HCT116 (cell line): Measurements from ENCODE around the gene TFCP2L1. TPM values are rescaled to one million over a fixed set of nuclear protein-coding genes. Genes with fewer than 3 reads are reported as not detected.

Experiments
- ATAC-seq: fragments of 200-7000 bp; cut with Tn5 transposase; 2 replicates; pipeline ENCODE4 v1.9.1; 2020; ENCODE audit warnings: mild to moderate bottlenecking, moderate library complexity
- BruUV-seq: library from RNA; stranded (reverse); fragments of 400-500 nt; replicated peaks from 2 replicates; lab custom pipeline; 2021; lab: Mats Ljungman, UMichigan
- CTCF ChIA-PET: fragments of 300-600 bp; sonication (Branson Sonifier 250); formaldehyde crosslinking; loops from one replicate; lab custom pipeline; 2021; ENCODE audit warnings: antibody characterized with exemption; lab: Charles Lee
- POLR2A ChIA-PET: fragments of 300-600, 350-600 bp; sonication (Branson Sonifier 250); formaldehyde crosslinking; loops from one replicate; lab custom pipeline; 2021; ENCODE audit warnings: antibody characterized with exemption; lab: Charles Lee
- RAD21 ChIA-PET, 2 experiments: fragments of 300-600 bp; sonication (Branson Sonifier 250); formaldehyde crosslinking; loops; one replicate each; lab custom pipeline; 2023; ENCODE audit warnings: low total read pairs in 2 of 2; ENCODE audit not compliant: uncharacterized antibody in 2 of 2, unreplicated experiment in 2 of 2, low non-redundant PET in 1 of 2; lab: Charles Lee
- DNase-seq: peaks from one replicate; pipeline ENCODE4 v3.0.0-alpha.2; 2010; ENCODE audit warnings: low read depth, low spot score
- H2AFZ ChIP-seq: fragments of 200-600 bp; shearing (Covaris generic), sonication (generic); 2 replicates; pipeline ENCODE4 v1.6.1; 2017; ENCODE audit warnings: low read depth, mixed run types, mixed read lengths, antibody characterized with exemption, low read length; ENCODE audit not compliant: poor library complexity, severe bottlenecking
- H3K27ac ChIP-seq: 2 replicates; pipeline ENCODE4 v1.5.1; 2012; ENCODE audit warnings: low read depth, low read length
- H3K27me3 ChIP-seq: fragments of 200-600 bp; sonication (generic); 2 replicates; pipeline ENCODE4 v1.6.1; 2016; ENCODE audit warnings: mixed run types, low read length, mixed read lengths; ENCODE audit not compliant: insufficient read depth
- H3K36me3 ChIP-seq, 2 experiments: fragments of 200-500 bp in 1 of 2; fragments of 200-600 bp in 1 of 2; sonication (Bioruptor generic) in 1 of 2; sonication (generic) in 1 of 2; 2 replicates each; pipeline versions ENCODE4 v1.5.1 to v1.6.1; 2014 to 2016; ENCODE audit warnings: low read length in 2 of 2, inconsistent platforms in 1 of 2, mixed read lengths in 1 of 2, mixed run types in 1 of 2; ENCODE audit not compliant: insufficient read depth in 2 of 2, control insufficient read depth in 1 of 2
- H3K4me1 ChIP-seq, 2 experiments: fragments of 200-600 bp in 1 of 2; sonication (generic) in 1 of 2; 2 replicates each; pipeline versions ENCODE4 v1.5.1 to v1.6.1; 2012 to 2017; ENCODE audit warnings: low read length in 2 of 2, inconsistent platforms in 1 of 2, mild to moderate bottlenecking in 1 of 2, mixed read lengths in 1 of 2, mixed run types in 1 of 2, moderate library complexity in 1 of 2; ENCODE audit not compliant: insufficient read depth in 2 of 2, control insufficient read depth in 1 of 2
- H3K4me2 ChIP-seq: fragments of 200-600 bp; sonication (generic); 2 replicates; pipeline ENCODE4 v1.6.1; 2017; ENCODE audit warnings: mixed run types, low read length, mixed read lengths
- H3K4me3 ChIP-seq, 2 experiments: fragments of 200-600 bp in 1 of 2; sonication (generic) in 1 of 2; replicated peaks in 1 of 2; 2 replicates each; pipeline ENCODE4 v1.5.1; 2011 to 2016; ENCODE audit warnings: low read length in 2 of 2, control low read depth in 1 of 2, low read depth in 1 of 2, mild to moderate bottlenecking in 1 of 2, mixed read lengths in 1 of 2, mixed run types in 1 of 2
- H3K79me2 ChIP-seq: fragments of 200-600 bp; sonication (generic); 2 replicates; pipeline ENCODE4 v1.6.1; 2017; ENCODE audit warnings: mild to moderate bottlenecking, mixed run types, low read length, moderate library complexity, mixed read lengths; ENCODE audit not compliant: insufficient read depth
- H3K9ac ChIP-seq: fragments of 200-600 bp; sonication (generic); 2 replicates; pipeline ENCODE4 v1.6.1; 2016; ENCODE audit warnings: low read length, mixed read lengths
- H3K9me2 ChIP-seq: fragments of 200-600 bp; sonication (generic), shearing (Covaris generic); 2 replicates; pipeline ENCODE4 v1.6.1; 2017; ENCODE audit warnings: mixed run types, mild to moderate bottlenecking, moderate library complexity; ENCODE audit not compliant: insufficient read depth
- H3K9me3 ChIP-seq, 2 experiments: fragments of 200-500 bp in 1 of 2; fragments of 200-600 bp in 1 of 2; sonication (Bioruptor generic) in 1 of 2; sonication (generic) in 1 of 2; 2 replicates each; pipeline ENCODE4 v1.6.1; 2014 to 2017; ENCODE audit warnings: low read length in 2 of 2, mixed read lengths in 2 of 2, inconsistent platforms in 1 of 2, low read depth in 1 of 2, mild to moderate bottlenecking in 1 of 2, mixed run types in 1 of 2, moderate library complexity in 1 of 2; ENCODE audit not compliant: control insufficient read depth in 1 of 2, insufficient read depth in 1 of 2
- H4K20me1 ChIP-seq: fragments of 200-600 bp; sonication (generic), shearing (Covaris generic); 2 replicates; pipeline ENCODE4 v1.6.1; 2017; ENCODE audit warnings: mixed run types, mild to moderate bottlenecking, moderate library complexity; ENCODE audit not compliant: insufficient read depth
- CBX3 ChIP-seq: IDR thresholded peaks from 2 replicates; pipeline ENCODE4 v1.6.1; 2012; ENCODE audit warnings: low read depth
- CEBPB ChIP-seq: IDR thresholded peaks from 2 replicates; pipeline ENCODE4 v1.6.1; 2012; ENCODE audit warnings: low read depth
- ELF1 ChIP-seq: IDR thresholded peaks from 2 replicates; pipeline ENCODE4 v1.6.1; 2012; ENCODE audit warnings: low read depth, borderline replicate concordance
- EZH2 ChIP-seq: fragments of 200-600 bp; sonication (generic); IDR thresholded peaks from 2 replicates; pipeline ENCODE4 v1.6.1; 2017; ENCODE audit warnings: antibody characterized with exemption, mixed run types
- EZH2phosphoT487 ChIP-seq: fragments of 200-600 bp; IDR thresholded peaks from 2 replicates; pipeline ENCODE4 v1.6.1; 2018; ENCODE audit warnings: antibody characterized with exemption, borderline replicate concordance
- FOSL1 ChIP-seq: IDR thresholded peaks from 2 replicates; pipeline ENCODE4 v1.6.1; 2012; ENCODE audit warnings: low read depth
- POLR2A ChIP-seq: IDR thresholded peaks from 2 replicates; pipeline ENCODE4 v1.7.0; 2011; ENCODE audit warnings: borderline replicate concordance; ENCODE audit not compliant: insufficient read depth, insufficient read length; ENCODE audit errors: extremely low read depth
- POLR2AphosphoS5 ChIP-seq: IDR thresholded peaks from 2 replicates; pipeline ENCODE4 v1.6.1; 2011; ENCODE audit warnings: mild to moderate bottlenecking, low read depth, low read length, moderate library complexity
- RAD21 ChIP-seq: IDR thresholded peaks from 2 replicates; pipeline ENCODE4 v1.6.1; 2012; ENCODE audit warnings: low read depth, mild to moderate bottlenecking
- SIN3A ChIP-seq: IDR thresholded peaks from 2 replicates; pipeline ENCODE4 v1.6.1; 2012; ENCODE audit warnings: low read depth
- ZFX ChIP-seq: fragments of 450-650 bp; IDR thresholded peaks from 2 replicates; pipeline ENCODE4 v1.6.1; 2017
- ZNF274 ChIP-seq: fragments of 200-500 bp; sonication (Bioruptor generic); IDR thresholded peaks from 2 replicates; pipeline ENCODE4 v1.6.1; 2014; ENCODE audit warnings: mild to moderate bottlenecking, low read depth, low read length, inconsistent platforms
- intact Hi-C: fragments of 100-400 bp; cut with micrococcal nuclease; formaldehyde crosslinking; loops from 2 replicates; pipeline ENCODE4 v1.10.0; 2022
- total RNA-seq: library from RNA; stranded (reverse); gene quantifications from one replicate; pipeline ENCODE4 v1.2.1, GENCODE V29; 2021; ENCODE audit not compliant: unreplicated experiment
- TF ChIP-seq, protein P1 (sequence below), 3 experiments: fragments of 200-600 bp in 1 of 3; sonication (generic) in 1 of 3; IDR thresholded peaks in 2 of 3; conservative IDR thresholded peaks in 1 of 3; 2 replicates each; pipeline ENCODE4 v1.5.1; 2012 to 2017; ENCODE audit warnings: low read depth in 2 of 3, low read length in 2 of 3, antibody characterized with exemption in 1 of 3, borderline replicate concordance in 1 of 3, control low read depth in 1 of 3, mild to moderate bottlenecking in 1 of 3, mixed read lengths in 1 of 3, mixed run types in 1 of 3, moderate library complexity in 1 of 3; ENCODE audit not compliant: insufficient read depth in 1 of 3

TFCP2L1 gene
- total RNA-seq, 1 experiment from 2014 or later = 8.4 TPM

DNA sequence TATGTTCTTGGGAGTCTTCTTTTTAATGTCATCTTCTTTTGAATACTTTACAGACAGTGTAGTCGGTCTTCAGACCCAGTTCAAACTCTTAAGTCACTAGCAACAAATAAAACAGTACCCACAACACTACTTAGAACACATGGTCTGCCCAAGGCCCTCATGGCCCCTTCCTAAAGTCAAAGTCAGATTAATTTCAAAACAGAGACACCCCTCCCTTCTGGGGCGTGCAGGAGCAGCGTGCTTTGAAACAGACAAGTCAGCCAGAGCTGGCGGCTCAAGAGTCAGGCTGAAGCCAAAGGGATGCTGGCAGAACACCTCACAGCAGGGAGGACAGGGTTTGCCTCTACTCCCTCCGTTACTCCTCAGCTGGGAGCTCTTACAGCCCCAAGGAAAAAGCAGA lies 77.5 kb downstream of the TFCP2L1 start:
- intact Hi-C loops = no loop called here
- no TSS peak for BruUV-seq
- Histone ChIP-seq H4K20me1 (no peaks in the 10 kb centered on the region), H3K9me2 (no peaks in the 10 kb centered on the region), H3K4me3 (no peak overlapping the region), H2AFZ (no peak overlapping the region), H3K9me3 (no peaks in the 10 kb centered on the region), H3K4me1 (peaks cover 0 to 32% of the 10 kb centered on the region in 2 experiments; a peak in 3 of 4 replicates), H3K4me2 (no peak overlapping the region), H3K9ac (no peak overlapping the region), H3K79me2 (no peaks in the 10 kb centered on the region), H3K27ac (no peak overlapping the region), H3K27me3 (no peaks in the 10 kb centered on the region), H3K36me3 (no peaks in the 10 kb centered on the region)
- ChIA-PET CTCF (no interaction called here), POLR2A (no interaction called here), RAD21 (no interaction called here)
- no peak for DNase-seq
- ATAC-seq = no peak
- no peak for TF ChIP-seq ZFX
- no peak for TF ChIP-seq CBX3
- no peak for TF ChIP-seq EZH2
- TF ChIP-seq CEBPB = no peak
- no peak for TF ChIP-seq POLR2AphosphoS5
- no peak for TF ChIP-seq FOSL1
- no peak for TF ChIP-seq SIN3A
- no peak for TF ChIP-seq ZNF274
- TF ChIP-seq, all 23 proteins: peak for 0

DNA sequence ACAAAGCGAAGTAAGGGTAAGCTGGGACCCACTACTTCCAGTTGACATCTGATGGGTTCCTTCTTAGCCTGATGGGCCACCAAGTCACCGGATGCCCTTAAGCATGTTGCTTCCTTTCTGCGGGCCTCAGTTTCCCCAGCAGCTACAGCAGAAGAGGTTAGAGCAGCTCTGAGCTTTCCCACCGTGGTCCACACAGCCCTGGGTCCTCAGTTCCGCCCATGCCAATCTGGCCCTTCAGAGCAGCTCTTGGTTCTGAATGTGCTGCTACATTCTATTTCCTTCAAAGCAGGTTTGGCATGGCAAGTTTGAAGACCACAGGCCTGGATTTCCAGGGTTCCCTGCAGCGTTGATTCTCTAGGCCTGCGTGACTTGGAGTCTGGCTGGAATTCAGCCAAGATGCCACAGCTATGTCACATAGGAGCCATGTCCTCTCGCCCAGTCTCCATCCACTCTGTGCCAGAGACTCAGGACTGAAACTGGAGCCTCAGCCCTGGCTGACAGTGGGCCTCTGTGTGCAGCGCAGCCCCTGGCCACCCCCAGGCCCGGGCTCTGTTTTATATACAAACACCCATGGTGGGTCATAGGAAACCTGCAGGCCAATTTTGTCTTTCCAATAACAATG lies 79.6 kb downstream of the TFCP2L1 start:
- no peaks in the 10 kb centered on the region for H3K36me3 ChIP-seq
- TF ChIP-seq ELF1 (no peak), RAD21 (no peak), POLR2A (no peak), EZH2phosphoT487 (no peak)
- TF ChIP-seq, protein P1, sequence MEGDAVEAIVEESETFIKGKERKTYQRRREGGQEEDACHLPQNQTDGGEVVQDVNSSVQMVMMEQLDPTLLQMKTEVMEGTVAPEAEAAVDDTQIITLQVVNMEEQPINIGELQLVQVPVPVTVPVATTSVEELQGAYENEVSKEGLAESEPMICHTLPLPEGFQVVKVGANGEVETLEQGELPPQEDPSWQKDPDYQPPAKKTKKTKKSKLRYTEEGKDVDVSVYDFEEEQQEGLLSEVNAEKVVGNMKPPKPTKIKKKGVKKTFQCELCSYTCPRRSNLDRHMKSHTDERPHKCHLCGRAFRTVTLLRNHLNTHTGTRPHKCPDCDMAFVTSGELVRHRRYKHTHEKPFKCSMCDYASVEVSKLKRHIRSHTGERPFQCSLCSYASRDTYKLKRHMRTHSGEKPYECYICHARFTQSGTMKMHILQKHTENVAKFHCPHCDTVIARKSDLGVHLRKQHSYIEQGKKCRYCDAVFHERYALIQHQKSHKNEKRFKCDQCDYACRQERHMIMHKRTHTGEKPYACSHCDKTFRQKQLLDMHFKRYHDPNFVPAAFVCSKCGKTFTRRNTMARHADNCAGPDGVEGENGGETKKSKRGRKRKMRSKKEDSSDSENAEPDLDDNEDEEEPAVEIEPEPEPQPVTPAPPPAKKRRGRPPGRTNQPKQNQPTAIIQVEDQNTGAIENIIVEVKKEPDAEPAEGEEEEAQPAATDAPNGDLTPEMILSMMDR (IDR thresholded peaks at IDR 0.05 in 2 of 3, conservative IDR thresholded peaks at IDR 0.05 in 1 of 3; ENCODE audit: borderline replicate concordance in 1 of 3, insufficient read depth in 1 of 3, low read depth in 2 of 3, low read length in 2 of 3) = no peak
- H3K27ac ChIP-seq = no peak overlapping the region
- no TSS peak for BruUV-seq
- H3K4me3 ChIP-seq = no peak overlapping the region
- peak overlapping the region; percentile 33 for H3K4me2 ChIP-seq
- H2AFZ ChIP-seq = no peak overlapping the region
- H3K9ac ChIP-seq = no peak overlapping the region
- no peaks in the 10 kb centered on the region for H3K9me3 ChIP-seq
- no peaks in the 10 kb centered on the region for H3K27me3 ChIP-seq
- DNase-seq (no peak), ATAC-seq (peak; percentile 64)
- peaks cover 0 to 13% of the 10 kb centered on the region in 2 experiments; a peak in 3 of 4 replicates for H3K4me1 ChIP-seq
- RAD21 ChIA-PET = interaction anchor here in 1 of 2 experiments (0.5 kb wide), 1 partner anchor 62 kb away, joined by 4 read pairs; no protein-coding TSS in a partner anchor
- intact Hi-C loops = no loop called here
- POLR2A ChIA-PET = no interaction called here
- CTCF ChIA-PET = no interaction called here
- H3K9me2 ChIP-seq = no peaks in the 10 kb centered on the region
- H4K20me1 ChIP-seq = no peaks in the 10 kb centered on the region
- no peaks in the 10 kb centered on the region for H3K79me2 ChIP-seq
